ENCODE results near the gene FXYD5.
"Not testable (repeated sequence)": the region's sequence is repeated elsewhere in the genome, so short reads cannot be mapped to it uniquely, and the experiment has no call there.

Gene FXYD5

GRCh38 chr19:35140207-35140961 is 14.2 kb upstream of the FXYD5 start:
- no peak for FAIRE-seq

DNA sequence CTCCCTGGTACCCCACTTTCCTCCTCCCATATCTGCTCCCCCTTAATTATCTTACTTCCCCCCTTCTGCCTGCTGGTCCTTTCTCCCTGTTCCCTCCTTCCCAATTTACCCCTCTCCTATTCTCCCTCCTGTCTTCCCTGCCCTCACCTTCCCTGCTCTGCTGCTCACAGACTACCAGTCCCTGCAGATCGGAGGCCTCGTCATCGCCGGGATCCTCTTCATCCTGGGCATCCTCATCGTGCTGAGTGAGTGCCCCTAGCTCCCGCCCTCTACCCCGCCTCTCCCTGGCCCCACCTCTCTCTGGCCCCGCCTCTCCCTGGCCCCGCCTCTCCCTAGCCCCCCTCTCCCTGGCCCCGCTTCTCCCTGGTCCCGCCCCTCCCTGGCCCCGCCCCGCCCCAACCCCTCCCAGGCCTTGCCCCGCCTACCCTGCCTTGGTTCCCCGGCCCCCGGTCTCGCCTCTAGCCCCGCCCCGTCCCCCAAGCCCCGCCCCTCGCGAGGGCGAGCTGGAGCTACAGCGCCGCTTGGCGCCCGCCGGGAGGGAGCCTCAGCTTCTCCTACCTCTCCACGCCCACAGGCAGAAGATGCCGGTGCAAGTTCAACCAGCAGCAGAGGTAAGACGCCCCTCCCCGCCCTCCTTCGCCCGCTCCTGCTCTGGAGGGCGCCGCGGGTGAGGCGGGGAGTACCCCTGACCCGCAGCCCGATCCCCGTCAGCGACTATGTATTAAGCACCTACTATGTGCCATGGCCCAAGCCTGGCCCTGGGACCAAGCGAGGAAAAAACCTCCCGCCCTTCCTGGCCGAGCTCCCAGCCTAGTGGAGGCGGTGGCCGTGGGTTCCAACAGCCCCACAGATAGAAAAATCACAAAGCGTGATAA is 13.3 kb upstream of the FXYD5 start:
- no peak for FAIRE-seq

GRCh38 chr19:35141837-35142605 is 12.5 kb upstream of the FXYD5 start:
- no peak for FAIRE-seq

- no peak for FAIRE-seq
These were observed 11.8 kb upstream of the FXYD5 start for GRCh38 chr19:35142606-35143230.

DNA sequence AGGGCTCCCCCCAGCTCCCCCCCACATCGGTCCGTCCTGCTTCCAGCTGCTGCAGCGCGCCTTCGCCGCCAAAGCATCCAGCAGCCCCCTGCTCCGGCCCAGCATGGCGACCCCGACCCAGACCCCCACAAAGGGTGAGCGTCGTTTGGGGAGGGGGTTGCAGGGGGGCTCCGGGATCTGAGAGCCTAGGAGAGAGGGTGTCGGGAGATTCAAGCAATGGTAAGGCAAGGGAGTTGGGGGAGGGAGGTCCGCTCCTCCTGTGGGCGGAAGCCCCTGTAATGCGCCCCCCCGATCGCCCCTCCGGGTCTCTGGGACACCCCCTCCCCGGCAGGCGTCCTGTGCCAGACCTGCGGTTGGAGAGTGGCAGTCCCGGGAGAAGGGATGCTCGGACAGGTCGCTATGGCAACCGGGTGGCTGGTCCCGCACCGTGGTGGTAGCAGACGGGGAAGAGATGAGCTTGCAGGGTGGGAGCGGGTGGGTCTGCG is 11.3 kb upstream of the FXYD5 start, which contains the start of gene FXYD7:
FXYD7 (plus strand) TSS at position 25 of the 485 bp plus-strand sequence; CDS start at position 104, 79 bp downstream.
- FAIRE-seq, result no peak

DNA sequence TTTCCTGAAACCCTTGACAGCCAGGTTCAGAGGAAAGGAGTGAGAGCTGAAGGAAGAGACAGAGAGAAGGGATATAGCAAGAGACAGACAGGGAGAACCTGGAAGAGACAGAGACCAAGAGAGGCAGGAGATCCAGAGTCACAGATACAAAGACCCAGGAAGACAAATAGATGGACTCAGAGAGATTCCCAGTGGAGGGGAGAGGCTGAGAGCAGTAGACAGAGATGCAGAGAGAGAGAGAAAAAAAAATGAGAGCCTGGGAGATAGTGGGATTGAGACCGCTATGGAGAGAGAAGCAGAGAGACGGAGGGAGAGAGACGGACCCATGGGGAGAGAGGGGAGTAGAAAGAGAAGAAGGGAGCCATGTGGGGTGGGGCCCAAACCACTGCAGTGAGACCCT is 10.7 kb upstream of the FXYD5 start:
- no peak for FAIRE-seq

DNA sequence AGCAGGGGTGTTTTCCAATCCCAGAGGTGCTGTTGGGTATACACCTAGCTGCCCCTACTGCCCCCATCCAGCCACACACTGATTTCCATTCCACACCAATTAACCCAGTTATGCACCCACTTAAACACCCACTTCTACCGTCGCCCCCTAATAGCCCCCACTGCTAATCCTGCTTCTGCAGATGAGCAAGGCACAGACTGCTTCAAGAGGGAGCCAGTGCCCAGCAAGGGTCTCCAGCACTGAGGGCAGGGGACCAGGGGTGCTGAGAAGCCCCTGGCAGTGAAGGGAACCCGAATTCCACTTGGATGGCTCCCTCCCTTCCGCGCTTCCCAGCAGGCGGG is 10.3 kb upstream of the FXYD5 start:
- no peak for FAIRE-seq

DNA sequence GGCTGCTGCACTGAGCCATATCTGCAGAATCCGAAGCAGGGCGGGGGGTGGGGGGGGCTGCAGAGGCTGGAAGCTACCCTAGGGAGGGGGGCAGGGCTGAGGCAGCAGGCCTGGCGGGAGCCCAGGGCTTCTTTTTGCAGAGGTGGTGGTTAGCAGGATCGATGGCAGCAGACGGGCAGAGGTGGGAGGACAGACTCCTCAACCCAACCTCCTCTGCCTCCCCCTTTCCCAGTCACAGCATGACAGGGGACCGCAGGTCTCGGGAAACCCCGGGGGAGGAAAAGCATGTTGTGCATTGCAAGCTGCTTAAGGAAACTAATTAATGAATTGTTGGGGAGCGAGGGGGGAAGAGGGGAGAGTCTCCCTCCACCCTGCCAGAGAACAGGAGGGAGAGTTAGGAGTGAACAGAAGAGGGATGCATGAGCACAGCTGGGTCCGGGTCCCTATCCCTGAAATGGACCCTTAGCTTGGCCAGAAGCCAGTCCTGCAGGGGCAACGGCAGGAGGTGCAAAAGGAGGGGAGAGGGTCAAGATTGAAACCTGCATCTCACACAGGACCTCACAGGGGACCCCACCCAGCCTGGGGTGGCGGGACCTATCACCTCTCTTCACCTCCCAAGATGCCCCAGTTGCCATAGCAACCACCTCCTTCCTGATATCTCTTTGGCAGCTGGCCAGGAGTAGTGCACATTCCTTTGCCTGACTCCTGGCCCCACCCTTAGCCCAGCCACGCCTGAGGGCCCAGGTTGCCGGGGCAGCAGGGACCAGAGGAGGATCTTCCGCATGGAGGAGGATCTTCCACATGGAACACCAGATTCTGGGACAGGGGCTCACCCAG is 9.7 kb upstream of the FXYD5 start:
- no peak for FAIRE-seq

DNA sequence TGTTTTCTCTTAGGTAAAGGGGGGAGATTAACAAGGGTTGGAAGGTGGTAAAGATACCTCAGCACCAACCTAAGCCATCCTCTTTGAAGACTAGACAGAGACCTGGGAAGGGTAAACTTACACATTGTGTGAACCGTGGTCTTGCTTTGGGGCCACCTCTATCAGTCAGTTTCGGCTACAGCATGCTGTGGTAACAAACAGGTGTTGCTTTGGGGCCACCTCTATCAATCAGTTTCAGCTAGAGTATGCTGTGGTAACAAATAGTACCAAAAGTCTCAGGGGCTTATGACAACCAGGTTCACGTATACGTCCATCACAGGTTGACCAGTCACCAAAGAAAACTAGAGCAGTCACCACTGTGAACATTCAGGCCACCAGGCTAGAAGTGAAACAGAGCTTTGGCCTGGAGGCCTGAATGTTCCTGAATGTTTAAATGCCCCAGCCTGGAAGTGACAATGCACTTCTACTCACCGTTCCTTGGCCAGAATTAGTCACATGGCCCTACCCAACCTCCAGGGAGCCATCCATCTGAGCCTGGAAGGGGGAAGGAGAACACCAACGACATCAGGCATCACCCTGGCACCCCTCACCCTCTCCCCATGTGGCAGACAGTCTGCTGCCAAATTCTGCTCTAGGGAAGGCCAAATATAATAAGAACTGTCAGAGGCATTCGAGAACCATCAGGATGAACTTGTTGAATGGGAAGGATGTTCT is 7.6 kb upstream of the FXYD5 start:
- no peak for FAIRE-seq

DNA sequence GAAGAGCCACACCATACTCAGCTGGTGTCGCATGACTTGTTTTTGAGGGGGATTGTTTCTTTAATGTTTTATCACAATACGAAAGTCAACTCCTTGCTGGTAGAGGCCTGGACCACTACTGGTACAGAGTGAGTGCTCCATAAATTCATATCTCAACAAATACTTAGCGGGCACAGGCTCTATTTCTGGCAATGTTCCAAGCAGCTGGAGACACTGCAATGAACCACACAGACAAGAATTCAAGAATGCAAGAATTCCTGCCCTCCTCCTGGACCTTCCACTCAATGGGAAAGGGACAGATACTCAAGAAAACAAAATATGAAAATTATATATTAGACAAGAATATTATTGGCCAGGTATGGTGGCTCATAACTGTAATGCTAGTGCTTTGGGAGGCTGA is 5.1 kb upstream of the FXYD5 start:
- FAIRE-seq, result no peak

DNA sequence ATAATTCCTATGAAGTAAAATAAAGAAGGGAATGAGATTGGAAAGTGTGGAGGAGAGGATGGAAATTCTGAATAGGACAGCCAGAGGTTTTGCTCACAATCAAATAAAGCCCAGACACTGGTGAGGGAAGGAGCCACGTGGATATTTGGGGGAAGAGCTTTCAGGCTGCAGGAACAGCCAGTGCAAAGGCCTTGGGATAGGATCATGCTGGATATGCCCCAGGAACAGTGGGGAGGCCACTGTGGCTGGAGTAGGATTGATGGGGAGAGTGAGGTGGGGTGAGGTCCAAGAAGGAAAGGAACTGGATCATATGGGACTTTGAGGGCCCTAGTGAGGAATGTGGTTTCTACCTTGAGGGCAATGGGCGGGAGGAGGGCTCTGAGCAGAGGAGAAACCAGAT is 4.1 kb upstream of the FXYD5 start:
- no peak for FAIRE-seq

DNA sequence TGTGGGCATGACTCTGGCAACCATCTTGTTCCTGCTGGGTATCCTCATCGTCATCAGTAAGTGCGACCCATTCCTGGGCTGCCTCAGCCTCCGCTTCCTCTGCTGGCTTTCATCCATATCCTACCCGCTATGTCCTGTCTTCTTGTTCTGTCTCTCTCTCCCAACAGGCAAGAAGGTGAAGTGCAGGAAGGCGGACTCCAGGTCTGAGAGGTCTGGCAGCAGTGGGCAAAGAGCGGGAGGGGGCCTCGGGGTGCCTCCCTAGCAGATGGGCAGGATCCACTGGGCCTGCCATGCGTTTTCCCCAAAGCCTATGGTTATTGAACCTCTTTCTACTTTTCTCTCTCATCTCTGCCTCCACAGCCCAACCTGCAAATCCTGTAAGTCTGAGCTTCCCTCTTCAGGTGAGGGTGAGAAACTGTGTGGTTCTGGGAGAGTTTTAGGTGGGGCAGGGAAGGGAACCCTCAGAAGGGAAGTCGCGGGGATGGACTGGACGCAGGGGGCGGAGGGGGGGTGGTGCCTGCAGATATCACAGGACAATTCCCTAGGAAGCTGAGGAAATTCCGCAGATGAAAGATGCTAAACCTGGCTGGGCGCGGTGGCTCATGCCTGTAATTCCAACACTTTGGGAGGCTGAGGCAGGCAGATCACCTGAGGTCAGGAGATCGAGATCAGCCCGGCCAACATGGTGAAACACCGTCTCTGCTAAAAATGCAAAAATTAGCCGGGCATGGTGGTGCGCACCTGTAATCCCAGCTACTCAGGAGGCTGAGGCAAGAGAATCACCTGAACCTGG is 3.1 kb upstream of the FXYD5 start:
- no peak for FAIRE-seq

DNA sequence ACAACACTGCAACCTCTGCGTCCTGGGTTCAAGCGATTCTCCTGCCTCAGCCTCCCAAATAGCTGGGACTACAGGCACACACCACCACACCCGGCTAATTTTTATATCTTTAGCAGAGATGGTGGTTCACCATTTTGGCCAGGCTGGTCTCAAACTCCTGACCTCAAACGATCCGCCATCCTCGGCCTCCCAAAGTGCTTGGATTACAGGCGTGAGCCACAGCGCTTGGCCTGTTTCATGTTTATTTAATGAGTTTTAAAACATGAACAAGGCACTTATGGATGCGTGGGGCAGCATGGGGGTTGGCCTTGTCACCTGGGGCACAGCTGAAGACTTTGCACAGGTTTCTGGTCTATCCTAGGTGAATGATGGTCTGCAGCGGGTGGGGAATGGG is 1.4 kb upstream of the FXYD5 start:
- not testable (repeated sequence) for FAIRE-seq

GRCh38 chr19:35153701-35154524 is 622 bp upstream of the FXYD5 start:
- no peak for FAIRE-seq

DNA sequence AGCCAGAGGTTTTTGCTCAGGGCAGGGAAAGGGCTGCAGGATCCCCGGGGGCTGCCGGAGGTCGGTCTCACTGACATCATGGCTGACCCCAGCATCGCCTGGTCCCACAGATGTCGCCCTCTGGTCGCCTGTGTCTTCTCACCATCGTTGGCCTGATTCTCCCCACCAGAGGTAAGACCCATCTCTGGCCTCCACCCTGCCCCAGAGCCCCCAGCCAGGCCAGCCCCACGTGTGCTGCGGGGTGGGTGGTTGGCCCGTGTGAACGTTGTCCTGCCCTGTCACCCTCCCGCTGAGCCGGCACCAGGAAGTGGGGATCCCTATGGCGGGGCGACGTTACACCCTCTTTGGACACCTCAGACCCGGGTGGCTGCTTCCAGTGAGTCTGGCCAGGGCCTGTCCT is 906 bp downstream of the FXYD5 start:
- FAIRE-seq, result no peak

DNA sequence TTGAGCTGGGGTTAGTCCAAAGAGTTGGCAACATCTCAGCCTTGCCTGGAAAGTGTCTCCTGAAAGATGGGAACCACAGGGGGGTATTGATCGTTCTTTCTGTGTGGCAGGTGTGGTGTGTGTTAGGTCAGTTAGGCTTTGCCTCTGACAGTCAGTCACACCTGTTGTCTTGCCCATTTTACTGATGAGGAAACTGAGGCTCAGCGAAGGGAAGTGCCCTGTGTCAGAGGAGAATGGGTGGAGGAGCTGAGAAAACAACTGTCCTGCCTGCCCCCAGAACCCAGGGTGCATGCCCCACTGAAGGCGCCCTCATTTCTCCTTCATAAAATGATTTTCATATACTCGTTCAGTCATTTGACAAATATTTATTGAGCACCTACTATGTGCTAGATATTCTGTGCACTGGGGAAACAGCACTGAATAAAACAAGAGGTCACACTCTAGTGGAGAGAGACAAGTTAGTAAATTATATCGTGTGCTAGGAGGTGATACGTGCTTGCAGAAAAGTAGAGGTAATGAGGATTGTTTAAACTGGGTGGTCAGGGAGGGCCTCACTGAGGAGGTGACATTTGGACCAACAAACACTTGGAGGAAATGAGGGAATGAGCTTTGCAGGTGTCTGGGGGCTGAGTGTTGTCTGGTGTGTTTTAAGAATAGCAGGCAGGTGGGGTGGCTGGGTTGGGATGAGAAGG is 1.6 kb downstream of the FXYD5 start:
- no peak for FAIRE-seq

- FAIRE-seq, result no peak
These were observed 2.1 kb downstream of the FXYD5 start for GRCh38 chr19:35156673-35157014.

DNA sequence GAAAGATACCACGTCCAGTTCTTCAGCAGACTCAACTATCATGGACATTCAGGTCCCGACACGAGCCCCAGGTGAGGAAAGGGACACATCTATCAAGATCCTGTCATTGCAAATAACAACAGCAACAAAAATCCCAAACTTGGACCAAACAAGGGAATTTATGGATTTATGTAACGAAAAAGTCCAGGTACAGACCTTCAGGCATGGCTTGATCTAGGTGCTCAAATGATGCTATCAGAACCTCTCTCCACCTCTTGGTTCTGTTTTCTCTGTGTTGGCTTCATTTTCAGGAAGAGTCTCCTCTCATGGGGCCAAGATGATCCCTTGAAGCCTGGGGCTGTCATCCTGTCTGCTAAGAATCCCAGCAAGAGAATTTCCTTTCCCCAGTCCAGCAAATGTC is 2.9 kb downstream of the FXYD5 start:
- no peak for FAIRE-seq

- FAIRE-seq, result no peak
These were observed 5.1 kb downstream of the FXYD5 start for GRCh38 chr19:35159606-35160005.

Data from TTC549 (cell line).